ENCODE data around the gene PTPRS.
A peak's percentile ranks its signal among the peaks of the same experiment; 100 is the strongest.
"Not testable (repeated sequence)": the region's sequence is repeated elsewhere in the genome, so short reads cannot be mapped to it uniquely, and the experiment has no call there.

The PTPRS gene

DNA sequence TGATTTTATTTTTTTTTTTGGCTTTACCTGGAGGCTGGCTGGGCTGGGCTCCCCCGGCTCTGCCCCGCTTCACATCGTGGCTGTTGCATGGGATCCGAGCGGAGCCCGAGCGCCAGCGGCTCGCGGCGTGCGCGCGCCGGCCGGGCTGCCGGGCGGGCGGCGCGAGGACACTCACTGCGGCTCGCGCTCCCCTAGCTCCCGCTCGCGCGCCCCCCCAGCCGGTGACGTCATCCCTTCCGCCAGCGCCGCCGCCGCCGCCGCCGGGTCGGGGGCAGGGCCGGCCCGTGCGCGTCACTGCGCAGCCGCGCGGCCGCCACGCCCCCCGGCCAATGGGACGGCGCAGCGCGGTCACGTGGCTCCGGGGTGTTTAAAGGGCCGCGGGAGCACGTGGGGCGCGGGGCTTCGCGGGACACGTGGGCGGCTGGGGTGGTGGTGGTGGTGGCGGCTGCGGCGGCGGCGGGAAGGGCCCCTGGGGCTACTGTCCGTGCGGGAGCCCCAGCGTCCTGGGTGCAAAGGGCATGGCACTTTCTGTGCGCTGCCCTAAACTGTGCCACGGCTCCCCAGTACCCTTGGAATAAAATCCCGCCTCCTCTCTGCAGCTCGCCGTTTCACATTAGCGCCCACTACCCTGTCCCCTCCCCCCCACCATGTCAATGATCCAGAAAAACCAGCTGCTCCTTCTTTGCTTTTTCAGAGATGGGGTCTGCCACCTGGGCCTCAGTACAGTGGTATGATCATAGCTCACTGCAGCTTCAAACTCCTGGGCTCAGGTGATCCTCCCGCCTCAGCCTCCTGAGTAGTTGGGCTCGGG is at the start of gene PTPRS:
Gene PTPRS, minus strand, starts transcription at position 176 of the 811 bp plus-strand sequence. CDS start 54,672 bp downstream, outside the sequence.
- Histone ChIP-seq H3K36me3 (ENCODE audit: control insufficient read depth in 5 of 5, insufficient read depth in 5 of 5, low read length in 5 of 5) (no peaks in the 10 kb centered on the region), H3K4me1 (ENCODE audit: control insufficient read depth in 5 of 5, insufficient read depth in 5 of 5, low read length in 5 of 5) (peaks cover 2 to 20% (median 16%) of the 10 kb centered on the region in 5 donors), H3K9ac (ENCODE audit: low read length in 5 of 5) (no peak within 1 kb of the TSS), H3K27me3 (ENCODE audit: control insufficient read depth in 5 of 5, insufficient read depth in 4 of 5, low read length in 5 of 5) (peaks cover 7 to 33% (median 28%) of the 10 kb centered on the region in 5 donors), H3K9me3 (ENCODE audit: control insufficient read depth in 5 of 5, low read length in 5 of 5) (no peaks in the 10 kb centered on the region), H3K4me3 (ENCODE audit: low read depth in 1 of 5, low read length in 5 of 5) (peak within 1 kb of the TSS in 4 of 5 donors; percentile 47 to 66 (median 55)), H3K27ac (ENCODE audit: low read depth, low read length) (no peak within 1 kb of the TSS)

DNA sequence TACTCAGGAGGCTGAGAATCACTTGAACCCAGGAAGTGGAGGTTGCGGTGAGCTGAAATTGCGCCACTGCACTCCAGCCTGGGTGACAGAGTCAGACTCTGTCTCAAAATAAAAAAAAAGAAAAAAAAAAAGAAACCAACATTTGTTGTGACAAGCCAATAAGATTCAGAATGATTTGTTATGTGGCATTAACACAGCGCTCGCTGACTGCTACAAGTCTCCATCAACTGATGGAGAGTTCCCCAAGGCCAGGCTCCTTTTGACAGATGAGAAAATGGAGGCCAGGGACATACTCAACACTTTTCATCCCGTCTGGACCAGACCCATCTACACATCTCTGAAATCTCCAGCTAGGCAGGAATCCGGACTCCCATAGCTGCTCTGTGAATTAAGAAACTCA is 48.7 kb upstream of the PTPRS start:
- no peaks in the 10 kb centered on the region for H3K4me1 ChIP-seq (ENCODE audit: control insufficient read depth in 5 of 5, insufficient read depth in 5 of 5, low read length in 5 of 5)
- no peak overlapping the region for H3K4me3 ChIP-seq (ENCODE audit: low read depth in 1 of 5, low read length in 5 of 5)
- no peak overlapping the region for H3K27ac ChIP-seq (ENCODE audit: low read depth, low read length)
- H3K9ac ChIP-seq (ENCODE audit: low read length in 5 of 5), result no peak overlapping the region
- H3K9me3 ChIP-seq (ENCODE audit: control insufficient read depth in 5 of 5, low read length in 5 of 5), result peaks cover 0 to 12% (median 8%) of the 10 kb centered on the region in 5 donors
- H3K27me3 ChIP-seq (ENCODE audit: control insufficient read depth in 5 of 5, insufficient read depth in 4 of 5, low read length in 5 of 5), result peaks cover 19 to 31% (median 26%) of the 10 kb centered on the region in 5 donors
- H3K36me3 ChIP-seq (ENCODE audit: control insufficient read depth in 5 of 5, insufficient read depth in 5 of 5, low read length in 5 of 5), result no peaks in the 10 kb centered on the region

DNA sequence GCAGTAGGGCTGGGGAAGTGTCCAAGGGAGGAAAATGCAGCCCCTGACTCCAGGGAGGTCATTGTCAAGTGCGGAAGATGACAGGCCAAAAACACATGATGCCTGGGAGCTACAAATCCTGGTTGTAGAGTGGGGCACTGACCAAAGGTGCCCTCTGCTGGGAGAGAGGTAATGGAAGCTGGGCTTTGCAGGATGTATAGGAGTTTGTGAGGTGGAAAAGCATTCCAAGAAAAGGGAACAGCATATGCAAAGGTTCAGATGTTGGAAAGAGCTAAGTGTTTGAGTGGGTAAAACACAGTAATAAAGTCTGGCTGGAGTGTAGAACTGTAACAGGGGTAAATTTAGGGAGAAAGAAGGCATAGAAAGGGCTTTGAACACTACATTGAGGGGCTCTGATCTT is 46.9 kb upstream of the PTPRS start:
- H3K27ac ChIP-seq (ENCODE audit: low read depth, low read length), result no peak overlapping the region
- no peak overlapping the region for H3K4me3 ChIP-seq (ENCODE audit: low read depth in 1 of 5, low read length in 5 of 5)
- H3K27me3 ChIP-seq (ENCODE audit: control insufficient read depth in 5 of 5, insufficient read depth in 4 of 5, low read length in 5 of 5), result peaks cover 5 to 13% (median 11%) of the 10 kb centered on the region in 5 donors
- no peaks in the 10 kb centered on the region for H3K4me1 ChIP-seq (ENCODE audit: control insufficient read depth in 5 of 5, insufficient read depth in 5 of 5, low read length in 5 of 5)
- H3K36me3 ChIP-seq (ENCODE audit: control insufficient read depth in 5 of 5, insufficient read depth in 5 of 5, low read length in 5 of 5), result no peaks in the 10 kb centered on the region
- H3K9ac ChIP-seq (ENCODE audit: low read length in 5 of 5), result no peak overlapping the region
- H3K9me3 ChIP-seq (ENCODE audit: control insufficient read depth in 5 of 5, low read length in 5 of 5), result peaks cover 2 to 22% (median 18%) of the 10 kb centered on the region in 5 donors

DNA sequence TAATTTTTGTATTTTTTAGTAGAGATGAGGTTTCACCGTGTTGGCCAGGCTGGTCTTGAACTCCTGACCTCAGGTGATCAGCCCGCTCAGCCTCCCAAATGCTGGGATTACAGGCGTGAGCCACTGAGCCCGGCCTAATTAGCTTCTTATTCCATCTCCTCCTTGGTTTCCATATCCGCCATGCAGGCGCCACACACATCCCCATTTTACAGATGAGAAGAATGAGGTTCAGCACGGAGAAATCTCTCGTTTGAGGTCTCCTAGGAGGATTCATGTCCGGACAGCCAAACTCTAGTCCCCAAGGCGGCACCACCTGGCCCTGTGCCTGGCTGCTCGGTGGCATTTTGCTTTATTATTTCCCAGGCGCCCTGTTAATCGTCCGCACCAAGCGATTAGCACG is 46.2 kb upstream of the PTPRS start:
- H3K36me3 ChIP-seq (ENCODE audit: control insufficient read depth in 5 of 5, insufficient read depth in 5 of 5, low read length in 5 of 5), result no peaks in the 10 kb centered on the region
- no peak overlapping the region for H3K27ac ChIP-seq (ENCODE audit: low read depth, low read length)
- peaks cover 3 to 9% (median 7%) of the 10 kb centered on the region in 5 donors for H3K27me3 ChIP-seq (ENCODE audit: control insufficient read depth in 5 of 5, insufficient read depth in 4 of 5, low read length in 5 of 5)
- no peaks in the 10 kb centered on the region for H3K4me1 ChIP-seq (ENCODE audit: control insufficient read depth in 5 of 5, insufficient read depth in 5 of 5, low read length in 5 of 5)
- H3K4me3 ChIP-seq (ENCODE audit: low read depth in 1 of 5, low read length in 5 of 5), result no peak overlapping the region
- no peak overlapping the region for H3K9ac ChIP-seq (ENCODE audit: low read length in 5 of 5)
- H3K9me3 ChIP-seq (ENCODE audit: control insufficient read depth in 5 of 5, low read length in 5 of 5), result peaks cover 6 to 28% (median 23%) of the 10 kb centered on the region in 5 donors

DNA sequence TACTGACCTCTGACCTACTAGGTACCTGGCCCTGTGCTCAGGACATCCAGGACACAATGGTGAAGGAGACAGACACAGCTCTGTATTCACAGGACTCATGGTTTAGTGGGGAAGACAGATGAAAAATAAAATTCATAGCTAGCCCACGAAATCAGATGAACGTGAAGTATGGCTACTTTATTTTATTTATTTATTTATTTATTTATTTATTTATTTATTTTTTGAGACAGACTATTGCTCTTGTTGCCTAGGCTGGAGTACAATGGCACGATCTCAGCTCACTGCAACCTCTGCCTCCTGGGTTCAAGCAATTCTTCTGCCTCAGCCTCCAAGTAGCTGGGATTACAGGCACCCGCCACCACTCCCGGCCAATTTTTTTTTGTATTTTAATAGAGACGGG is 40.6 kb upstream of the PTPRS start:
- H3K27me3 ChIP-seq (ENCODE audit: control insufficient read depth in 5 of 5, insufficient read depth in 4 of 5, low read length in 5 of 5); H3K4me1 ChIP-seq (ENCODE audit: control insufficient read depth in 5 of 5, insufficient read depth in 5 of 5, low read length in 5 of 5); H3K4me3 ChIP-seq (ENCODE audit: low read depth in 1 of 5, low read length in 5 of 5); H3K27ac ChIP-seq (ENCODE audit: low read depth, low read length); H3K9ac ChIP-seq (ENCODE audit: low read length in 5 of 5); H3K36me3 ChIP-seq (ENCODE audit: control insufficient read depth in 5 of 5, insufficient read depth in 5 of 5, low read length in 5 of 5): not testable (repeated sequence)
- H3K9me3 ChIP-seq (ENCODE audit: control insufficient read depth in 5 of 5, low read length in 5 of 5), result peaks cover 6 to 21% (median 18%) of the 10 kb centered on the region in 5 donors

DNA sequence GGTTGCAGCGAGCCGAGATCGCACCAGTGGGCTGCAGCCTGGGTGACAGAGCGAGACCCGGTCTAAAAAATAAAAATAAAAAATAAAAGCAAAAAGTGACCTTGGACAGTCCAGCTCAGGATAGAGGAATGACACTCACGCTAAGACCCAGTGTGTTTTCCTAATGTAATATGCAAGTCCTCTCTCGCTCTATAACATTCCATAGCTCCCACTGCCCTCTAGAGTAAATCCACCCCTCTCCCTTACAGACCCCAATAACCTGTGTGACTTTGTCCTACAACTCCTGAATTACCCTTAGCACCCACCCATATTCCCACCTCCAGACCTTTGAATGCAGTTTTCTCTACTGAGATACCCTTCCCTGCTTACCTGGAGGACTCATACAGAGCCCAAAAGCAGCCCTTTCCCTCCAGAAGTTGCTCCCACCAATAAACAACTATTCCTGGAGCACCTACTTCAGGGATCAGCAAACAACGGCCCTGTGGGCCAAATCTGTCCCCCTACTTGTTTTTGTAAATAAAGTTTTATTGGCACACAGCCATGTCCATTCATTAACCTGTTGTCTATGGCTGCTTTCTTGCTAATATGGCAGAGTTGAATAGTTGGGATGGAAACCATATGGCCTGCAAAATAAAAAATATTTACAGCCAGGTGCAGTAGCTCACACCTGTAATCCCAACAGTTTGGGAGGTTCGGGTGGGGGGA is 39.8 kb upstream of the PTPRS start:
- Histone ChIP-seq H3K9ac (ENCODE audit: low read length in 5 of 5) (no peak overlapping the region), H3K4me3 (ENCODE audit: low read depth in 1 of 5, low read length in 5 of 5) (no peak overlapping the region), H3K4me1 (ENCODE audit: control insufficient read depth in 5 of 5, insufficient read depth in 5 of 5, low read length in 5 of 5) (no peaks in the 10 kb centered on the region), H3K27me3 (ENCODE audit: control insufficient read depth in 5 of 5, insufficient read depth in 4 of 5, low read length in 5 of 5) (peaks cover 0 to 3% (median 0%) of the 10 kb centered on the region in 5 donors), H3K36me3 (ENCODE audit: control insufficient read depth in 5 of 5, insufficient read depth in 5 of 5, low read length in 5 of 5) (no peaks in the 10 kb centered on the region), H3K9me3 (ENCODE audit: control insufficient read depth in 5 of 5, low read length in 5 of 5) (peaks cover 6 to 21% (median 18%) of the 10 kb centered on the region in 5 donors), H3K27ac (ENCODE audit: low read depth, low read length) (no peak overlapping the region)

DNA sequence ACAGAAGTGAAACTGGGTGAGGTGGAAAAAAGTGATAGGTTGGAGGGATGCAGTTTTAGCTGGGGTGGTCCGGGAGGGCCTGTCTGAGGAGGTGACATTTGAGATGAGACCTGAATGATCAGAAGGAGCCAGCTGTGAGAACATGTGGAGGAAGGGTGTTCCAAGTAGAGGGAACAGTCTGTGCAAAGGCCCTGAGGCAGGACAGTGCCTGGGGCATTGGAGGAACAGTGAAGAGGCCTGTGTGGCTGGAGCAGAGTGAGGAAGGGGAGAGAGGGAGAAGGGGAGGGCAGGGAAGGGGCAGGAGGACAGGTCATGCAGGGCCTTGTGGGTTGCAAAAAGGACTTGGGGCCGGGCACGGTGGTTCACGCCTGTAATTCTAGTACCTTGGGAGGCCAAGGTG is 36.3 kb upstream of the PTPRS start:
- no peak overlapping the region for H3K27ac ChIP-seq (ENCODE audit: low read depth, low read length)
- peaks cover 0 to 12% (median 6%) of the 10 kb centered on the region in 5 donors for H3K27me3 ChIP-seq (ENCODE audit: control insufficient read depth in 5 of 5, insufficient read depth in 4 of 5, low read length in 5 of 5)
- no peaks in the 10 kb centered on the region for H3K36me3 ChIP-seq (ENCODE audit: control insufficient read depth in 5 of 5, insufficient read depth in 5 of 5, low read length in 5 of 5)
- H3K4me3 ChIP-seq (ENCODE audit: low read depth in 1 of 5, low read length in 5 of 5), result no peak overlapping the region
- H3K9ac ChIP-seq (ENCODE audit: low read length in 5 of 5), result no peak overlapping the region
- H3K4me1 ChIP-seq (ENCODE audit: control insufficient read depth in 5 of 5, insufficient read depth in 5 of 5, low read length in 5 of 5), result no peaks in the 10 kb centered on the region
- peaks cover 0 to 9% (median 4%) of the 10 kb centered on the region in 5 donors for H3K9me3 ChIP-seq (ENCODE audit: control insufficient read depth in 5 of 5, low read length in 5 of 5)

DNA sequence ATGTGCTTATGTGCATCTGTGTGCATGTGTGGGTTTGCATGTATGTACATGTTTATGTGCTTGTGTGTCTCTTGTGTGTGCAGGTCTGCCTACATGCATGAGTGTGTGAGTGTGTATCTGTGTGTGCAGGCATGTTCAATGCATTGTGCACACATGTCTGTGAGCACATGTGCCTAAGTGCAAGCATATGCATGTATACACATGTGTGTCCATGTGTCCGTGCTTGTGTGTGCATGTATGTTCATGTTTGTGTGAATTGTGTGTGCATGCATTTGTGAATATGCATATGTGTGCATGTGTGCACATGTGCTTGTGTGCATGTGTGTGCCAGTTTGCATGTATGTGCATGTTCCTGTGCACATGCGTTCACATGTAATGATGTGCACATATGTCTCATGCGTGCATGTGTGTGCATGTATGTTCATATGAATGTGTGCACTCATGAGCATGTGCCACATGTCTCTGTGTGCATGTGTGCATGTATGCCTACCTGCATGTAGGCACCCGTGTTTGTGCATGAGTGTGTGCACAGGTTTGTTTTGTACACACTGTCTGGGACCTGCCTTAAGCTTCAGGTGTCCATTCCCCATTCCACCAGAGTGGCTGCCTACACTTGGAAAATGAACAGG is 32.1 kb upstream of the PTPRS start:
- H3K27me3 ChIP-seq (ENCODE audit: control insufficient read depth in 5 of 5, insufficient read depth in 4 of 5, low read length in 5 of 5), result peaks cover 0 to 16% (median 10%) of the 10 kb centered on the region in 5 donors
- H3K27ac ChIP-seq (ENCODE audit: low read depth, low read length), result no peak overlapping the region

DNA sequence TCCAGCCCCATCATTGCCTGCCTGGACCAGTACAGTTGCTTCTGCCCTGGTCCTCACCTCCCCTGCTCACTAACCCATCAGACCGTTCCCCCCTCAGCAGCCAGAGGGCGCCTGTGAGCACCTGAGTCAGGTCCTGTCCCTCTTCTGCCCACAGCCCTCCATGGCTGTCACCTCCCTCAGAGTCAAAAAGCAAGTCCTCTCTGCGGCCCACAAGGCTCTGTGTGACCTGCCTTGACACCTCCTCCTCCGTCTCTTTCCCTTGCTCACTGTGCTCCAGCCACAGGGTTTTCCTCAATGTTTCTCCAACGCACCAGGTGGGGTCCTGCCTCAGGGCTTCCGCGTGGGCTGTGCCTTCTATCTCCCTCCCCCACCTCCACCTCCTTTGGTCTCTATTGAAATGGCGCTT is 29.4 kb upstream of the PTPRS start:
- Histone ChIP-seq H3K27me3 (ENCODE audit: control insufficient read depth in 5 of 5, insufficient read depth in 4 of 5, low read length in 5 of 5) (peaks cover 0 to 24% (median 12%) of the 10 kb centered on the region in 5 donors), H3K4me3 (ENCODE audit: low read depth in 1 of 5, low read length in 5 of 5) (no peak overlapping the region), H3K9me3 (ENCODE audit: control insufficient read depth in 5 of 5, low read length in 5 of 5) (peaks cover 0 to 6% (median 0%) of the 10 kb centered on the region in 5 donors), H3K36me3 (ENCODE audit: control insufficient read depth in 5 of 5, insufficient read depth in 5 of 5, low read length in 5 of 5) (no peaks in the 10 kb centered on the region), H3K4me1 (ENCODE audit: control insufficient read depth in 5 of 5, insufficient read depth in 5 of 5, low read length in 5 of 5) (no peaks in the 10 kb centered on the region), H3K27ac (ENCODE audit: low read depth, low read length) (no peak overlapping the region), H3K9ac (ENCODE audit: low read length in 5 of 5) (no peak overlapping the region)

More for the DNA sequence above, 32.1 kb upstream of the PTPRS start:
- Histone ChIP-seq H3K4me1 (ENCODE audit: control insufficient read depth in 5 of 5, insufficient read depth in 5 of 5, low read length in 5 of 5) (no peaks in the 10 kb centered on the region), H3K4me3 (ENCODE audit: low read depth in 1 of 5, low read length in 5 of 5) (no peak overlapping the region), H3K9ac (ENCODE audit: low read length in 5 of 5) (no peak overlapping the region), H3K36me3 (ENCODE audit: control insufficient read depth in 5 of 5, insufficient read depth in 5 of 5, low read length in 5 of 5) (no peaks in the 10 kb centered on the region), H3K9me3 (ENCODE audit: control insufficient read depth in 5 of 5, low read length in 5 of 5) (peaks cover 0 to 6% (median 0%) of the 10 kb centered on the region in 5 donors)
